Heart right ventricle (tissue), 16 donors: Measurements from ENCODE around the gene SHISA6. TPM values are rescaled to one million over a fixed set of nuclear protein-coding genes. Genes with fewer than 3 reads are reported as not detected.

Experiments
- ATAC-seq, 8 donors: fragments of 200-7000 bp; cut with Tn5 transposase; one replicate each; pipeline ENCODE4 v1.9.1; 2020; ENCODE audit warnings: mild to moderate bottlenecking in 8 of 8, moderate library complexity in 8 of 8, moderate number of reproducible peaks in 1 of 8
- DNase-seq, 2 donors: peaks; one replicate each; pipeline ENCODE4 v3.0.0-alpha.2; 2020
- H3K27ac ChIP-seq, 10 donors: fragments of 200-600 bp; sonication (generic) in 2 of 10; one replicate each; pipeline versions ENCODE4 v1.5.0 to v1.8.0; 2020 to 2022; ENCODE audit warnings: mild to moderate bottlenecking in 3 of 10
- H3K27me3 ChIP-seq, 7 donors: fragments of 200-600 bp; one replicate each; pipeline ENCODE4 v1.8.0; 2021 to 2022; ENCODE audit warnings: mild to moderate bottlenecking in 2 of 7
- H3K36me3 ChIP-seq, 9 donors: fragments of 200-600 bp; sonication (generic) in 1 of 9; one replicate each; pipeline versions ENCODE4 v1.5.0 to v1.8.0; 2020 to 2022; ENCODE audit warnings: mild to moderate bottlenecking in 2 of 9
- H3K4me1 ChIP-seq, 9 donors: fragments of 200-600 bp; sonication (generic) in 1 of 9; one replicate each; pipeline versions ENCODE4 v1.5.0 to v1.8.0; 2020 to 2022; ENCODE audit warnings: mild to moderate bottlenecking in 4 of 9
- H3K4me3 ChIP-seq, 10 donors: fragments of 200-600 bp; sonication (generic) in 2 of 10; one replicate each; pipeline versions ENCODE4 v1.5.0 to v1.8.0; 2020 to 2022; ENCODE audit warnings: mild to moderate bottlenecking in 7 of 10, moderate library complexity in 2 of 10
- H3K9me3 ChIP-seq, 11 donors: fragments of 200-600 bp in 10 of 11; sonication (generic) in 2 of 11; one replicate each; pipeline versions ENCODE4 v1.5.0 to v1.8.0; 2013 to 2022; ENCODE audit warnings: mild to moderate bottlenecking in 2 of 11, control low read depth in 1 of 11, moderate library complexity in 1 of 11
- WGBS, 2 donors: extraction: QIAGEN DNeasy Blood & Tissue Kit; methylation state at CpG; one replicate each; pipeline ENCODE4 v1.1.7; 2013; ENCODE audit warnings: inconsistent platforms in 1 of 2; 5-methylcytosine and 5-hydroxymethylcytosine counted together
- intact Hi-C, 10 donors: fragments of 100-400 bp; cut with DNase I; formaldehyde crosslinking; loops; one replicate each; pipeline versions ENCODE4 v1.11.1 to v1.14.2; 2022
- polyA plus RNA-seq, 2 donors: library from polyadenylated mRNA; stranded (reverse); fragments of 200-250 nt; gene quantifications; one replicate each; pipeline ENCODE4 v1.2.3, GENCODE V29; 2013
- total RNA-seq, 10 donors: library from RNA; stranded (reverse); fragmentation: NEBNext Ultra II Directional in 3 of 10; extraction: Animal tissue kit (Norgen Biotek cat#: 25700) in 3 of 10; gene quantifications; one replicate each; pipeline versions ENCODE4 v1.2.1 to v1.2.4, GENCODE V29; 2021 to 2023
- TF ChIP-seq, protein P1 (sequence below), 9 donors: fragments of 200-600 bp; sonication (generic) in 2 of 9; IDR thresholded peaks; one replicate each; pipeline versions ENCODE4 v1.5.0 to v1.8.0; 2021 to 2022; ENCODE audit warnings: antibody characterized with exemption in 9 of 9, mild to moderate bottlenecking in 5 of 9, moderate library complexity in 1 of 9
- donor health status: Arrhythmogenic right ventricular cardiomyopathy.
- donor health status: ischemic (EF 13 %, LVEDD 7.1; RV severe dilation, severe dysfunction).
- donor health status: healthy with polysubstance abuse.
- donor health status: DM: no; HTN: yes; CAD: no.
- donor health status: DM: no; HTN: no; CAD: no.
- donor health status: ischemic (EF 25% LVEDD 6.9; RV normal size, moderate dysfunction).
- donor health status: ischemic (EF 25% LVEDD 5.7; RV mildly dilated, moderate dysfunction).
- donor health status: healthy.
- donor health status: DM: yes; HTN: yes; CAD: no.
- donor health status: Ischemic cardiomyopathy.
- donor health status: ischemic (EF 35%, LVEDD 5.7; RV mildly dilated, moderate dysfunction).
- donor health status: nonischemic (EF 11% LVEDD 7.7; RV severe dilation, severe dysfunction).
- donor health status: DM: yes; HTN: yes; CAD: no.
- donor health status: PGD.
- donor health status: ischemic (EF 29% LVEDD 5.4; RV normal size, mild dysfunction).
- donor health status: nonischemic (EF 23%, LVEDD 6.1; RV moderate dilation, normal function).

SHISA6 gene
- total and polyA plus RNA-seq, 12 donors, result 0.06 to 0.66 (median 0.23) TPM

DNA sequence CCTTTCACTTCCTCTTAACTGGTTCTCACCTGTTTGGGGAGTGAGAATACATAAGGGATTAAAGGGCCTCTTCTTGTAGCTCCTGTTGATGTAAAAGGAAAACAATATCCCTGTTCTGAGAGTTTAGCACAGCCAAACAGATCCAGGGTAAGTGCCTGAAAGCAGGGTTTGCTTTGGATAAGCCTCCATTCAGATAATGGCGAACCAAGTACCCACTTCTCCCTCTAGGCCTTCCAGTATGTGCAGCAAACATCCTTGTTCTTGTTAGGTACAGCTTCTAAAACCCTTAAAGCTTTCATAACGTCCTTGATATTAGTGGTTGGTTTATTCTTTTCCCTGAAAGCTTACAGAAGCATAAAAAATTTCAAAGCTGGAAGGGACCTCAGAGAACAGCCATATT is 226.6 kb downstream of the SHISA6 start:
- Histone ChIP-seq H3K4me3 (no peak overlapping the region), H3K27me3 (no peaks in the 10 kb centered on the region), H3K4me1 (no peaks in the 10 kb centered on the region), H3K9me3 (peaks cover 0 to 11% (median 0%) of the 10 kb centered on the region in 11 donors), H3K36me3 (no peaks in the 10 kb centered on the region), H3K27ac (no peak overlapping the region)
- TF ChIP-seq, protein P1, sequence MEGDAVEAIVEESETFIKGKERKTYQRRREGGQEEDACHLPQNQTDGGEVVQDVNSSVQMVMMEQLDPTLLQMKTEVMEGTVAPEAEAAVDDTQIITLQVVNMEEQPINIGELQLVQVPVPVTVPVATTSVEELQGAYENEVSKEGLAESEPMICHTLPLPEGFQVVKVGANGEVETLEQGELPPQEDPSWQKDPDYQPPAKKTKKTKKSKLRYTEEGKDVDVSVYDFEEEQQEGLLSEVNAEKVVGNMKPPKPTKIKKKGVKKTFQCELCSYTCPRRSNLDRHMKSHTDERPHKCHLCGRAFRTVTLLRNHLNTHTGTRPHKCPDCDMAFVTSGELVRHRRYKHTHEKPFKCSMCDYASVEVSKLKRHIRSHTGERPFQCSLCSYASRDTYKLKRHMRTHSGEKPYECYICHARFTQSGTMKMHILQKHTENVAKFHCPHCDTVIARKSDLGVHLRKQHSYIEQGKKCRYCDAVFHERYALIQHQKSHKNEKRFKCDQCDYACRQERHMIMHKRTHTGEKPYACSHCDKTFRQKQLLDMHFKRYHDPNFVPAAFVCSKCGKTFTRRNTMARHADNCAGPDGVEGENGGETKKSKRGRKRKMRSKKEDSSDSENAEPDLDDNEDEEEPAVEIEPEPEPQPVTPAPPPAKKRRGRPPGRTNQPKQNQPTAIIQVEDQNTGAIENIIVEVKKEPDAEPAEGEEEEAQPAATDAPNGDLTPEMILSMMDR (IDR thresholded peaks at IDR 0.05), result no peak
- WGBS, 2 donors, result 62 to 63% methylated on average over 2 of the region's 2 CpGs
- DNase-seq, result no peak
- intact Hi-C loops, result no loop called here
- no peak for ATAC-seq

DNA sequence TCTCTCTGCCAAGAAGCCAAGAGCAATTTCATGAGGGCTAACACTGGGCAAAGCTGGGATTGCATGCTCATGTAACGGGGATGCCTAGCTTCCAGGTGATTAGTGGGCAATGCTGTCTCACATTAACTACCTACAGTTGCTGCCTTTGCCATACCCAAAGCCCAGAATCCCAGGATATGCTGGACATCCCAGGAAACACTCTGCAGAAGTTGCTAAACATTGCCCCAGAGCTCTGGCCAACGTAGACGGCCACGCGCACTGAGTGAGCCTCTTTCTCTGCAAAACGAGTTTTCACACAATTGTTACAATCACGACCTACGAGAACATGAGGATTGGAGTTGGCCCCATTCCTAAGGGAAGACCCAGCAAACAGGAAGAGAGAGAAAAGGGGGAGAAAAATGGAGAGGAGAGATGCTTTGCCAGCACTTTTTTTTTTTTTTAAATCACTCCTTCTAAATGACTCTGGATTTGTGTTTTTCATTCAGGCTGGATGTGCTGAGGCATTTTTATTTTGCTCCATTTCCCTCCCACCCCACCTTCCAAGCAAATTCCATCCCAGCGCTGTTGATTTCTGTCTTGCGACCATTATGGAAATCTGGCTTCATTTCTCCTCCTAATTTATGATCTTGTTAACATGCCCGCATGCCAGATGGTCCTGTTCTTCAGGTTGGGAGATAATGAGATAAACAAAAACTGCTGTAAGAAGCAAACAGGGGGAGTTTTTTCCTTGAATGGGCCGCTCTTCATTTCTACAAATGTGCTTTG is 244.5 kb downstream of the SHISA6 start:
- intact Hi-C loops, result loop anchor here in 1 of 10 donors (10.0 kb wide), 1 partner anchor 79 kb away; no protein-coding TSS in a partner anchor
- TF ChIP-seq, protein P1 (IDR thresholded peaks at IDR 0.05), result no peak
- Histone ChIP-seq H3K4me1 (no peaks in the 10 kb centered on the region), H3K27me3 (peaks cover 0 to 30% (median 7%) of the 10 kb centered on the region in 7 donors), H3K36me3 (no peaks in the 10 kb centered on the region), H3K4me3 (no peak overlapping the region), H3K27ac (no peak overlapping the region), H3K9me3 (peaks cover 0 to 5% (median 0%) of the 10 kb centered on the region in 11 donors)
- ATAC-seq (no peak), DNase-seq (no peak)
- 56% methylated on average over 12 of the region's 12 CpGs for WGBS, 2 donors

DNA sequence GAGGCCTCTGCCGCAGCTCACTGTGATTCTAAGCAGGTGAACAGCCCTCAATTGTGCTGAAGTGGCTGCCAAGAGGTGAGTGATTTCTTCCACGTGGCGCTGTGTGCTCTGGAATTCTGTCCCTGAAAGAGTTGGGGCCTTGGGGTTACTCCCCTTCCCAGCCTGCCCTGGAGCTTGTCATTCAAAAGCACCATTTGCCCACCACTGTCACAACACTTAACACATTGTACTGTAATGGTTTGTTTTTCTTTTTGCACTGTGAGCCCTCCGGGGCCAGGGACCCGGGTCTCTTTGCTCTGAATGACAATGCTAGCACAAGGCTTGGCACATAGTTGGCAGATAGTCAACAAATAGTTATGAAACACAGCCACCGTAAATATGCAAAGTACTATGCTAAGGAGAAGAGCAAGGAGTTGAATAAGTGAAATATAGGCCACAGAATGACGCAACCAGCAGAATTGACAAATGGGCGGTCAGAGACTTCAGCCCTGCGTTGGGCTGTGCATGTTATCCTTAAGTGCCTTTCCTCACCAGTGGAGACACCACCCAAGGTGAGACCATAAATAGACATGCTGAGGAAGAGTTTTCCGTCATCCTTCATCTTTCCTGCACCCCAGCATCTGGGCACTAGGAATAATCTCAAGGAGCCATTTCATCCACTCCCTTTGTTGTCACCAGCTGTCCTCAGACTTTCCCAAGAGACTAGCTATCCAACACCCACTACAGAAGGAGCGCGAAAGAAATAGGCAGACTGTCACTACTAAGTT is 245.3 kb downstream of the SHISA6 start:
- Histone ChIP-seq H3K9me3 (peaks cover 0 to 5% (median 0%) of the 10 kb centered on the region in 11 donors), H3K4me3 (no peak overlapping the region), H3K36me3 (no peaks in the 10 kb centered on the region), H3K27ac (no peak overlapping the region), H3K4me1 (no peaks in the 10 kb centered on the region), H3K27me3 (peaks cover 0 to 30% (median 7%) of the 10 kb centered on the region in 7 donors)
- DNase-seq (no peak), ATAC-seq (no peak)
- WGBS, 2 donors, result 42 to 47% methylated on average over 12 of the region's 12 CpGs
- intact Hi-C loops, result loop anchor here in 1 of 10 donors (10.0 kb wide), 1 partner anchor 79 kb away; no protein-coding TSS in a partner anchor
- TF ChIP-seq, protein P1 (IDR thresholded peaks at IDR 0.05), result no peak

DNA sequence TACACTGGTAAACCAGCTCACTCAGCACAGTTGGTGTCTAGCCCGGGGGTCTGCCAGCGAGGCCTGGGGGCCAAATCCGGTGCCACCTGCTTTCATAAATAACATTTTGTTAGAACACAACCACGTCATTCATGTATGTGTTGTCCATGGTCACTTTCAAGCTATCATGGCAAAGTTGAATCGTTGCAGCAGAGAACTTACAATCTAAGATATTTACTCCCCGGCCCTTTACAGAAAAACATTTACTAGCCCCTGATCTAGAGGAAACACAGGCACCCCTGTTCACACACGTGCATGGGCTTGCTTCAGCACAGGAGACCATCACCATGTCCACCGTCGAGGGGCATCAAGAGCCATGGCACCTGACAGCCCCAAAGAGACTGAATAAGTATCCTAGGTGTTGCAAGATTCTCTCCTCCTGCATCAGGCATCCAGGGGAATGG is 245.9 kb downstream of the SHISA6 start:
- ATAC-seq, result no peak
- Histone ChIP-seq H3K4me3 (no peak overlapping the region), H3K36me3 (no peaks in the 10 kb centered on the region), H3K4me1 (no peaks in the 10 kb centered on the region), H3K9me3 (peaks cover 0 to 5% (median 0%) of the 10 kb centered on the region in 11 donors), H3K27ac (no peak overlapping the region), H3K27me3 (peaks cover 0 to 26% (median 7%) of the 10 kb centered on the region in 7 donors)
- 77% methylated on average over 9 of the region's 9 CpGs for WGBS, 2 donors
- TF ChIP-seq, protein P1 (IDR thresholded peaks at IDR 0.05), result no peak
- DNase-seq, result no peak
- intact Hi-C loops, result loop anchor here in 1 of 10 donors (10.0 kb wide), 1 partner anchor 78 kb away; no protein-coding TSS in a partner anchor
